Neuronal stem cell (in vitro differentiated cells): Measurements from ENCODE around the gene RBM5.

ENCODE experiments used
- DNase-seq: peaks from one replicate; pipeline ENCODE4 v3.0.0-alpha.2; 2013; ENCODE audit warnings: low spot score
- H2AFZ ChIP-seq: one replicate; pipeline ENCODE4 v1.6.1; 2013; ENCODE audit warnings: mild to moderate bottlenecking, low read length, inconsistent platforms
- H2AK5ac ChIP-seq: 2 replicates; pipeline ENCODE4 v1.6.1; 2013; ENCODE audit warnings: low read depth, mild to moderate bottlenecking, inconsistent platforms, low read length, moderate library complexity, mixed read lengths
- H2BK120ac ChIP-seq: 2 replicates; pipeline ENCODE4 v1.6.1; 2013; ENCODE audit warnings: low read depth, mild to moderate bottlenecking, inconsistent platforms, low read length, moderate library complexity, mixed read lengths
- H2BK12ac ChIP-seq: one replicate; pipeline ENCODE4 v1.6.1; 2013; ENCODE audit warnings: low read length, inconsistent platforms
- H2BK15ac ChIP-seq: 2 replicates; pipeline ENCODE4 v1.6.1; 2013; ENCODE audit warnings: mild to moderate bottlenecking, low read length, inconsistent platforms, mixed read lengths
- H2BK5ac ChIP-seq: one replicate; pipeline ENCODE4 v1.6.1; 2013; ENCODE audit warnings: inconsistent platforms, mild to moderate bottlenecking, low read length, moderate library complexity
- H3K14ac ChIP-seq: one replicate; pipeline ENCODE4 v1.6.1; 2013; ENCODE audit warnings: low read length, inconsistent platforms
- H3K18ac ChIP-seq: 2 replicates; pipeline ENCODE4 v1.6.1; 2013; ENCODE audit warnings: low read length, inconsistent platforms
- H3K23ac ChIP-seq: 2 replicates; pipeline ENCODE4 v1.6.1; 2013; ENCODE audit warnings: low read depth, mild to moderate bottlenecking, mixed read lengths, low read length, inconsistent platforms; ENCODE audit not compliant: poor library complexity
- H3K27ac ChIP-seq: replicated peaks from 3 replicates; pipeline ENCODE4 v1.5.1; 2013; ENCODE audit warnings: low read length, inconsistent platforms
- H3K27me3 ChIP-seq, 3 experiments: 2 replicates each; pipeline ENCODE4 v1.6.1; 2013; ENCODE audit warnings: low read length in 3 of 3, mild to moderate bottlenecking in 2 of 3, inconsistent platforms in 1 of 3, low read depth in 1 of 3, mixed read lengths in 1 of 3, moderate library complexity in 1 of 3; ENCODE audit not compliant: control insufficient read depth in 3 of 3, insufficient read depth in 3 of 3
- H3K36me3 ChIP-seq, 2 donors: replicated peaks in 1 of 2; 2 replicates each; pipeline ENCODE4 v1.6.1; 2013; ENCODE audit warnings: low read length in 2 of 2; ENCODE audit not compliant: control insufficient read depth in 2 of 2, insufficient read depth in 2 of 2
- H3K4ac ChIP-seq: 2 replicates; pipeline ENCODE4 v1.6.1; 2013; ENCODE audit warnings: inconsistent platforms, mild to moderate bottlenecking, low read length, moderate library complexity
- H3K4me1 ChIP-seq, 2 donors: 1 replicate in 1 of 2; 2 replicates in 1 of 2; pipeline ENCODE4 v1.6.1; 2013; ENCODE audit warnings: low read length in 2 of 2, low read depth in 1 of 2; ENCODE audit not compliant: control insufficient read depth in 2 of 2, insufficient read depth in 1 of 2
- H3K4me2 ChIP-seq: one replicate; pipeline ENCODE4 v1.6.1; 2013; ENCODE audit warnings: mild to moderate bottlenecking, low read length, inconsistent platforms; ENCODE audit not compliant: insufficient read depth, poor library complexity, severe bottlenecking
- H3K4me3 ChIP-seq, 2 donors: 2 replicates each; pipeline ENCODE4 v1.5.1; 2013; ENCODE audit warnings: low read length in 2 of 2, mild to moderate bottlenecking in 2 of 2, inconsistent platforms in 1 of 2, moderate library complexity in 1 of 2
- H3K79me1 ChIP-seq: one replicate; pipeline ENCODE4 v1.6.1; 2013; ENCODE audit warnings: low read depth, mild to moderate bottlenecking, inconsistent platforms, low read length, moderate library complexity
- H3K9ac ChIP-seq: one replicate; pipeline ENCODE4 v1.6.1; 2013; ENCODE audit warnings: mild to moderate bottlenecking, low read depth, low read length, inconsistent platforms; ENCODE audit not compliant: poor library complexity
- H3K9me3 ChIP-seq, 2 donors: replicated peaks in 1 of 2; 2 replicates each; pipeline versions ENCODE3 to v1.6.1; 2013; ENCODE audit warnings: low read length in 2 of 2, mild to moderate bottlenecking in 2 of 2, inconsistent platforms in 1 of 2, low read depth in 1 of 2, mixed read lengths in 1 of 2, moderate library complexity in 1 of 2; ENCODE audit not compliant: control insufficient read depth in 2 of 2, insufficient read depth in 1 of 2
- H4K8ac ChIP-seq: one replicate; pipeline ENCODE4 v1.6.1; 2013; ENCODE audit warnings: low read depth, mild to moderate bottlenecking, inconsistent platforms, low read length, moderate library complexity
- H4K91ac ChIP-seq: one replicate; pipeline ENCODE4 v1.6.1; 2013; ENCODE audit warnings: low read length, low read depth, mild to moderate bottlenecking, inconsistent platforms; ENCODE audit not compliant: poor library complexity
- WGBS, 2 donors: extraction: QIAGEN DNeasy Blood & Tissue Kit; methylation state at CpG; one replicate each; pipeline ENCODE4 v1.1.7; 2013; ENCODE audit warnings: missing lambda C conversion rate in 2 of 2, mixed read lengths in 1 of 2; ENCODE audit not compliant: insufficient read length in 2 of 2, insufficient replicate concordance in 1 of 2; ENCODE audit errors: extremely low coverage in 2 of 2; 5-methylcytosine and 5-hydroxymethylcytosine counted together

The RBM5 gene

GRCh38 chr3:50151728-50152127 is 63.0 kb downstream of the RBM5 start:
- H2BK120ac ChIP-seq = peak overlapping the region; percentile 75
- peaks cover 0 to 77% (median 17%) of the 10 kb centered on the region in 3 experiments for H3K27me3 ChIP-seq
- H2BK12ac ChIP-seq = peak overlapping the region; percentile 96
- no peak overlapping the region for H3K4me2 ChIP-seq
- WGBS, 2 donors = no CpG with 5 or more reads among the region's 5 CpGs
- peaks cover 6% of the 10 kb centered on the region for H3K79me1 ChIP-seq
- H3K4ac ChIP-seq = peak overlapping the region; percentile 26
- peak overlapping the region; percentile 86 for H2BK15ac ChIP-seq
- DNase-seq = no peak
- peak overlapping the region; percentile 90 for H3K18ac ChIP-seq
- H3K14ac ChIP-seq = peak overlapping the region; percentile 25
- H3K9me3 ChIP-seq = no peaks in the 10 kb centered on the region
- peak overlapping the region; percentile 8 for H2BK5ac ChIP-seq
- H3K4me3 ChIP-seq = no peak overlapping the region
- H3K4me1 ChIP-seq = peaks cover 1 to 18% of the 10 kb centered on the region in 2 donors
- H3K9ac ChIP-seq = peak overlapping the region; percentile 75
- H2AFZ ChIP-seq = no peak overlapping the region
- peak overlapping the region; percentile 49 for H3K27ac ChIP-seq
- peak overlapping the region; percentile 68 for H4K91ac ChIP-seq
- peak overlapping the region; percentile 76 for H3K23ac ChIP-seq
- no peaks in the 10 kb centered on the region for H3K36me3 ChIP-seq
- peak overlapping the region; percentile 100 for H2AK5ac ChIP-seq
- H4K8ac ChIP-seq = no peak overlapping the region

- peak overlapping the region; percentile 92 for H3K18ac ChIP-seq
- H3K4ac ChIP-seq = no peak overlapping the region
- H3K27me3 ChIP-seq = peaks cover 0 to 85% (median 17%) of the 10 kb centered on the region in 3 experiments
- DNase-seq = no peak
- H3K23ac ChIP-seq = peak overlapping the region; percentile 68
- H3K4me1 ChIP-seq = peaks cover 10 to 32% of the 10 kb centered on the region in 2 donors
- peak overlapping the region in 1 of 2 donors; percentile 68 for H3K4me3 ChIP-seq
- no CpG with 5 or more reads among the region's 9 CpGs for WGBS, 2 donors
- no peak overlapping the region for H3K27ac ChIP-seq
- no peak overlapping the region for H2BK12ac ChIP-seq
- H2AK5ac ChIP-seq = peak overlapping the region; percentile 30
- no peak overlapping the region for H3K14ac ChIP-seq
- H2BK5ac ChIP-seq = peak overlapping the region; percentile 35
- no peak overlapping the region for H4K8ac ChIP-seq
- H3K4me2 ChIP-seq = peak overlapping the region; percentile 82
- peaks cover 18% of the 10 kb centered on the region for H3K79me1 ChIP-seq
- H3K9ac ChIP-seq = peak overlapping the region; percentile 45
- H4K91ac ChIP-seq = no peak overlapping the region
- H2BK120ac ChIP-seq = no peak overlapping the region
- H3K9me3 ChIP-seq = no peaks in the 10 kb centered on the region
- peaks cover 0 to 7% of the 10 kb centered on the region in 2 donors for H3K36me3 ChIP-seq
- no peak overlapping the region for H2AFZ ChIP-seq
- H2BK15ac ChIP-seq = peak overlapping the region; percentile 13
These were observed 65.2 kb downstream of the RBM5 start for GRCh38 chr3:50153782-50154475.

GRCh38 chr3:50154476-50154839 is 65.7 kb downstream of the RBM5 start:
- Histone ChIP-seq H3K4ac (no peak overlapping the region), H2BK15ac (peak overlapping the region; percentile 13), H3K23ac (peak overlapping the region; percentile 68), H3K18ac (peak overlapping the region; percentile 92), H3K4me3 (peak overlapping the region in 1 of 2 donors; percentile 68), H3K79me1 (peaks cover 21% of the 10 kb centered on the region), H3K9me3 (no peaks in the 10 kb centered on the region), H3K36me3 (peaks cover 0 to 7% of the 10 kb centered on the region in 2 donors), H3K27ac (no peak overlapping the region), H4K8ac (no peak overlapping the region), H2BK120ac (no peak overlapping the region), H3K4me1 (peaks cover 10 to 37% of the 10 kb centered on the region in 2 donors), H3K9ac (peak overlapping the region; percentile 45), H3K14ac (no peak overlapping the region), H2AK5ac (peak overlapping the region; percentile 30), H2BK5ac (peak overlapping the region; percentile 35), H3K27me3 (peaks cover 0 to 90% (median 17%) of the 10 kb centered on the region in 3 experiments), H2AFZ (no peak overlapping the region), H4K91ac (no peak overlapping the region), H3K4me2 (peak overlapping the region; percentile 82), H2BK12ac (no peak overlapping the region)
- DNase-seq = no peak
- no CpG with 5 or more reads among the region's 34 CpGs for WGBS, 2 donors

- peak within 1 kb of the TSS; percentile 93 for H3K4me2 ChIP-seq
- H3K14ac ChIP-seq = peak within 1 kb of the TSS; percentile 89
- peak within 1 kb of the TSS; percentile 71 for H2AFZ ChIP-seq
- no peak within 1 kb of the TSS for H2BK120ac ChIP-seq
- H3K79me1 ChIP-seq = peaks cover 23% of the 10 kb centered on the region
- H3K4ac ChIP-seq = no peak within 1 kb of the TSS
- peak; percentile 76 for DNase-seq
- peak within 1 kb of the TSS; percentile 87 for H3K23ac ChIP-seq
- peak within 1 kb of the TSS; percentile 35 for H2BK5ac ChIP-seq
- no peaks in the 10 kb centered on the region for H3K9me3 ChIP-seq
- WGBS, 2 donors = no CpG with 5 or more reads among the region's 98 CpGs
- no peak within 1 kb of the TSS for H4K8ac ChIP-seq
- H3K36me3 ChIP-seq = peaks cover 0 to 11% of the 10 kb centered on the region in 2 donors
- peaks cover 0 to 88% (median 17%) of the 10 kb centered on the region in 3 experiments for H3K27me3 ChIP-seq
- H3K9ac ChIP-seq = peak within 1 kb of the TSS; percentile 90
- no peak within 1 kb of the TSS for H4K91ac ChIP-seq
- peak within 1 kb of the TSS; percentile 63 for H3K27ac ChIP-seq
- peaks cover 10 to 39% of the 10 kb centered on the region in 2 donors for H3K4me1 ChIP-seq
- peak within 1 kb of the TSS; percentile 92 for H2AK5ac ChIP-seq
- H3K4me3 ChIP-seq = peak within 1 kb of the TSS; percentile 40 to 95
- peak within 1 kb of the TSS; percentile 96 for H3K18ac ChIP-seq
- H2BK12ac ChIP-seq = no peak within 1 kb of the TSS
- H2BK15ac ChIP-seq = peak within 1 kb of the TSS; percentile 79
These were observed 66.2 kb downstream of the RBM5 start, which contains the start of gene SEMA3F for GRCh38 chr3:50154840-50155490. SEMA3F (plus strand) TSS chr3:50155324; CDS start chr3:50159623, 4,299 bp downstream.
